HepG2 (cell line): ENCODE results near the gene LYPD6. TPM values are rescaled to one million over a fixed set of nuclear protein-coding genes. Genes with fewer than 3 reads are reported as not detected.

Experiments used
- AKAP8 ChIP-seq: sonication (generic); formaldehyde crosslinking; IDR thresholded peaks from 2 replicates; pipeline ENCODE4 v1.5.1; 2020; ENCODE audit warnings: mild to moderate bottlenecking, missing genetic modification reagents
- HMG20B ChIP-seq: conservative IDR thresholded peaks from 2 replicates; pipeline ENCODE4 v1.6.1; 2016; ENCODE audit warnings: missing genetic modification reagents, missing compliant biosample characterization
- JUND ChIP-seq: sonication (generic); formaldehyde crosslinking; IDR thresholded peaks from 2 replicates; pipeline ENCODE4 v1.8.0; 2022; ENCODE audit warnings: mild to moderate bottlenecking, missing genetic modification reagents
- ONECUT2 ChIP-seq: sonication (generic); formaldehyde crosslinking; IDR thresholded peaks from 2 replicates; pipeline ENCODE4 v1.4.0; 2020; ENCODE audit warnings: missing genetic modification reagents
- SATB2 ChIP-seq: sonication (generic); formaldehyde crosslinking; IDR thresholded peaks from 2 replicates; pipeline ENCODE4 v1.5.0; 2020; ENCODE audit warnings: missing genetic modification reagents
- SRSF9 ChIP-seq: fragments of 200-400 bp; formaldehyde crosslinking; IDR thresholded peaks from 2 replicates; pipeline ENCODE4 v1.6.1; 2018; ENCODE audit warnings: borderline replicate concordance, mild to moderate bottlenecking, low read depth, low read length; ENCODE audit not compliant: insufficient read depth, poor library complexity, severe bottlenecking
- ZBTB39 ChIP-seq: sonication (generic); formaldehyde crosslinking; IDR thresholded peaks from 2 replicates; pipeline ENCODE4 v1.5.0; 2020; ENCODE audit warnings: missing genetic modification reagents
- ZNF207 ChIP-seq: fragments of 450-650 bp; IDR thresholded peaks from 2 replicates; pipeline ENCODE4 v1.6.1; 2016; ENCODE audit warnings: antibody characterized with exemption, borderline replicate concordance
- ZNF34 ChIP-seq: sonication (generic); formaldehyde crosslinking; IDR thresholded peaks from 2 replicates; pipeline ENCODE4 v1.4.0; 2020; ENCODE audit warnings: mild to moderate bottlenecking, missing genetic modification reagents, borderline replicate concordance
- polyA plus RNA-seq, 8 experiments: library from polyadenylated mRNA; depleted of rRNA in 3 of 8; stranded (reverse) in 7 of 8; unstranded in 1 of 8; fragments of >200 nt; fragmentation: Illumina TruSeq in 4 of 8; extraction: Trizol in 4 of 8; gene quantifications; 2 replicates each; pipeline versions ENCODE4 v1.2.1 to v1.2.3, GENCODE V29; 2011 to 2016; ENCODE audit warnings: low read depth in 4 of 8, missing spikeins in 1 of 8, mixed read lengths in 1 of 8; ENCODE audit not compliant: insufficient read depth in 1 of 8
- total RNA-seq, 5 experiments: library from RNA; depleted of rRNA; stranded (reverse); fragments of >200 nt; fragmentation: Illumina TruSeq; extraction: Trizol; gene quantifications; 2 replicates each; pipeline ENCODE4 v1.2.3, GENCODE V29; 2016; ENCODE audit warnings: low read depth in 1 of 5
- TF ChIP-seq, protein P1 (sequence below): sonication (generic); formaldehyde crosslinking; IDR thresholded peaks from 2 replicates; pipeline ENCODE4 v1.4.0; 2020; ENCODE audit warnings: low read depth, mild to moderate bottlenecking, missing genetic modification reagents
- TF ChIP-seq, protein P2 (sequence below): sonication (generic); formaldehyde crosslinking; IDR thresholded peaks from 2 replicates; pipeline ENCODE4 v1.4.0; 2020; ENCODE audit warnings: missing genetic modification reagents, borderline replicate concordance
- TF ChIP-seq, protein P3 (sequence below): sonication (generic); formaldehyde crosslinking; IDR thresholded peaks from 2 replicates; pipeline ENCODE4 v1.4.0; 2020; ENCODE audit warnings: missing genetic modification reagents, borderline replicate concordance

The LYPD6 gene
- total and polyA plus RNA-seq, 2 of the 13 experiments (the other 11 are each of a cell fraction or from before 2014, with no cell fraction given): 0.01 to 0.07 TPM

DNA sequence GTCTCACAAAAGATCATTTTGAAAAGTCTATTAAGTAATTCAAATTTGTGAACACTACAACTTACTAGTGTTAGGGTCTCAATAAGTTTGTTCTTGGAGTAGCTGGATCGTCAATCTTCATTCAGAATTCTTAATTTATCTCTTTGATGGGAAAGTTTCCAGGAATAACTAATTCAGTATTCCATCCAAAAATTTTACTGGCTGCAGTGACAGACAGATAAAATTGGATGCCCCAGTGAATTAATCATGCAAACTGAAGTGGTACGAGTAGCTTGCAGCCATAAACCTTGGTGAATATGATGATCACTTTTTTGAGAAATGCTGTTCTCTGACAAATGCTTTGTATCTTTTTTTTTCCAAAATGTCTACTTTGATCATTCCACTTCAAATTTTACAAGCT lies 112.8 kb downstream of the LYPD6 start (continued):
- TF ChIP-seq, protein P1, sequence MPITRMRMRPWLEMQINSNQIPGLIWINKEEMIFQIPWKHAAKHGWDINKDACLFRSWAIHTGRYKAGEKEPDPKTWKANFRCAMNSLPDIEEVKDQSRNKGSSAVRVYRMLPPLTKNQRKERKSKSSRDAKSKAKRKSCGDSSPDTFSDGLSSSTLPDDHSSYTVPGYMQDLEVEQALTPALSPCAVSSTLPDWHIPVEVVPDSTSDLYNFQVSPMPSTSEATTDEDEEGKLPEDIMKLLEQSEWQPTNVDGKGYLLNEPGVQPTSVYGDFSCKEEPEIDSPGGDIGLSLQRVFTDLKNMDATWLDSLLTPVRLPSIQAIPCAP (CRISPR knock-in tag): no peak
- TF ChIP-seq SATB2 (CRISPR knock-in tag): no peak
- TF ChIP-seq ZNF207: no peak
- TF ChIP-seq, protein P2, sequence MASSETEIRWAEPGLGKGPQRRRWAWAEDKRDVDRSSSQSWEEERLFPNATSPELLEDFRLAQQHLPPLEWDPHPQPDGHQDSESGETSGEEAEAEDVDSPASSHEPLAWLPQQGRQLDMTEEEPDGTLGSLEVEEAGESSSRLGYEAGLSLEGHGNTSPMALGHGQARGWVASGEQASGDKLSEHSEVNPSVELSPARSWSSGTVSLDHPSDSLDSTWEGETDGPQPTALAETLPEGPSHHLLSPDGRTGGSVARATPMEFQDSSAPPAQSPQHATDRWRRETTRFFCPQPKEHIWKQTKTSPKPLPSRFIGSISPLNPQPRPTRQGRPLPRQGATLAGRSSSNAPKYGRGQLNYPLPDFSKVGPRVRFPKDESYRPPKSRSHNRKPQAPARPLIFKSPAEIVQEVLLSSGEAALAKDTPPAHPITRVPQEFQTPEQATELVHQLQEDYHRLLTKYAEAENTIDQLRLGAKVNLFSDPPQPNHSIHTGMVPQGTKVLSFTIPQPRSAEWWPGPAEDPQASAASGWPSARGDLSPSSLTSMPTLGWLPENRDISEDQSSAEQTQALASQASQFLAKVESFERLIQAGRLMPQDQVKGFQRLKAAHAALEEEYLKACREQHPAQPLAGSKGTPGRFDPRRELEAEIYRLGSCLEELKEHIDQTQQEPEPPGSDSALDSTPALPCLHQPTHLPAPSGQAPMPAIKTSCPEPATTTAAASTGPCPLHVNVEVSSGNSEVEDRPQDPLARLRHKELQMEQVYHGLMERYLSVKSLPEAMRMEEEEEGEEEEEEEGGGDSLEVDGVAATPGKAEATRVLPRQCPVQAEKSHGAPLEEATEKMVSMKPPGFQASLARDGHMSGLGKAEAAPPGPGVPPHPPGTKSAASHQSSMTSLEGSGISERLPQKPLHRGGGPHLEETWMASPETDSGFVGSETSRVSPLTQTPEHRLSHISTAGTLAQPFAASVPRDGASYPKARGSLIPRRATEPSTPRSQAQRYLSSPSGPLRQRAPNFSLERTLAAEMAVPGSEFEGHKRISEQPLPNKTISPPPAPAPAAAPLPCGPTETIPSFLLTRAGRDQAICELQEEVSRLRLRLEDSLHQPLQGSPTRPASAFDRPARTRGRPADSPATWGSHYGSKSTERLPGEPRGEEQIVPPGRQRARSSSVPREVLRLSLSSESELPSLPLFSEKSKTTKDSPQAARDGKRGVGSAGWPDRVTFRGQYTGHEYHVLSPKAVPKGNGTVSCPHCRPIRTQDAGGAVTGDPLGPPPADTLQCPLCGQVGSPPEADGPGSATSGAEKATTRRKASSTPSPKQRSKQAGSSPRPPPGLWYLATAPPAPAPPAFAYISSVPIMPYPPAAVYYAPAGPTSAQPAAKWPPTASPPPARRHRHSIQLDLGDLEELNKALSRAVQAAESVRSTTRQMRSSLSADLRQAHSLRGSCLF (CRISPR knock-in tag): no peak
- no peak for TF ChIP-seq JUND (CRISPR knock-in tag)
- no peak for TF ChIP-seq AKAP8 (CRISPR knock-in tag)
- no peak for TF ChIP-seq ZNF34 (CRISPR knock-in tag)
- no peak for TF ChIP-seq ZBTB39 (CRISPR knock-in tag)
- TF ChIP-seq HMG20B (CRISPR knock-in tag): no peak
- no peak for TF ChIP-seq ONECUT2
- TF ChIP-seq, protein P3, sequence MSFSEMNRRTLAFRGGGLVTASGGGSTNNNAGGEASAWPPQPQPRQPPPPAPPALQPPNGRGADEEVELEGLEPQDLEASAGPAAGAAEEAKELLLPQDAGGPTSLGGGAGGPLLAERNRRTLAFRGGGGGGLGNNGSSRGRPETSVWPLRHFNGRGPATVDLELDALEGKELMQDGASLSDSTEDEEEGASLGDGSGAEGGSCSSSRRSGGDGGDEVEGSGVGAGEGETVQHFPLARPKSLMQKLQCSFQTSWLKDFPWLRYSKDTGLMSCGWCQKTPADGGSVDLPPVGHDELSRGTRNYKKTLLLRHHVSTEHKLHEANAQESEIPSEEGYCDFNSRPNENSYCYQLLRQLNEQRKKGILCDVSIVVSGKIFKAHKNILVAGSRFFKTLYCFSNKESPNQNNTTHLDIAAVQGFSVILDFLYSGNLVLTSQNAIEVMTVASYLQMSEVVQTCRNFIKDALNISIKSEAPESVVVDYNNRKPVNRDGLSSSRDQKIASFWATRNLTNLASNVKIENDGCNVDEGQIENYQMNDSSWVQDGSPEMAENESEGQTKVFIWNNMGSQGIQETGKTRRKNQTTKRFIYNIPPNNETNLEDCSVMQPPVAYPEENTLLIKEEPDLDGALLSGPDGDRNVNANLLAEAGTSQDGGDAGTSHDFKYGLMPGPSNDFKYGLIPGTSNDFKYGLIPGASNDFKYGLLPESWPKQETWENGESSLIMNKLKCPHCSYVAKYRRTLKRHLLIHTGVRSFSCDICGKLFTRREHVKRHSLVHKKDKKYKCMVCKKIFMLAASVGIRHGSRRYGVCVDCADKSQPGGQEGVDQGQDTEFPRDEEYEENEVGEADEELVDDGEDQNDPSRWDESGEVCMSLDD (CRISPR knock-in tag): no peak
- no peak for TF ChIP-seq SRSF9
